ENCODE measurements around the gene STXBP5.

Gene STXBP5

DNA sequence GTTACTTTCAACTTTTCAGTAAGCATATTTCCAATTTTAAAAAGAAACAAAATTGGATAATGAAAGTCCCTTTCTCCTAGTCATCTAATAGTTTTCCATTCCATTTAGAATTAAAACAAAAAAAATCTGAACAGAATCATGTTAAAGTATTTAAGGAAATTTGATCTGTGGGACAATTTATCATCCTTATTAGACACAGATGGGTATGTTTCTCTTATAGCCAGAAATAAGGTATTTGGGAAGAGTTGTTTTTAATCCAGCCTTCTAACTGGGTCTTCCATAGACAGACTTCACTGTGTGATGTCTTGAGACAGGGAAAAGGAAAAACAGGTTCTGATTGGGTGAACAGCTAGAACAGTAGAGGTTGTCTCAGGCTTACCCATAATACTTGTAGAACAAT lies 39.5 kb upstream of the STXBP5 start:
- CTCF ChIA-PET = interaction anchor here (0.6 to 0.7 kb wide), 2 partner anchors 29 to 127 kb away, joined by 3 to 4 read pairs; no protein-coding TSS in a partner anchor
- H3K4me3 ChIP-seq (ENCODE audit: low read depth, low read length) = no peak overlapping the region
- H3K9me3 ChIP-seq (ENCODE audit: control insufficient read depth, insufficient read depth, low read depth, low read length) = no peaks in the 10 kb centered on the region
- no peaks in the 10 kb centered on the region for H3K4me1 ChIP-seq (ENCODE audit: control insufficient read depth, insufficient read depth, low read length)
- H3K36me3 ChIP-seq (ENCODE audit: control insufficient read depth in 2 of 2, insufficient read depth in 1 of 2, low read length in 2 of 2) = no peaks in the 10 kb centered on the region
- TF ChIP-seq, protein P1, sequence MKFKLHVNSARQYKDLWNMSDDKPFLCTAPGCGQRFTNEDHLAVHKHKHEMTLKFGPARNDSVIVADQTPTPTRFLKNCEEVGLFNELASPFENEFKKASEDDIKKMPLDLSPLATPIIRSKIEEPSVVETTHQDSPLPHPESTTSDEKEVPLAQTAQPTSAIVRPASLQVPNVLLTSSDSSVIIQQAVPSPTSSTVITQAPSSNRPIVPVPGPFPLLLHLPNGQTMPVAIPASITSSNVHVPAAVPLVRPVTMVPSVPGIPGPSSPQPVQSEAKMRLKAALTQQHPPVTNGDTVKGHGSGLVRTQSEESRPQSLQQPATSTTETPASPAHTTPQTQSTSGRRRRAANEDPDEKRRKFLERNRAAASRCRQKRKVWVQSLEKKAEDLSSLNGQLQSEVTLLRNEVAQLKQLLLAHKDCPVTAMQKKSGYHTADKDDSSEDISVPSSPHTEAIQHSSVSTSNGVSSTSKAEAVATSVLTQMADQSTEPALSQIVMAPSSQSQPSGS (tag by site-specific recombination; IDR thresholded peaks at IDR 0.05; ENCODE audit: low read depth) = no peak
- TF ChIP-seq ZNF561 (tag by site-specific recombination; IDR thresholded peaks at IDR 0.05; ENCODE audit: borderline replicate concordance) (no peak), ZNF404 (tag by site-specific recombination; IDR thresholded peaks at IDR 0.05) (no peak), BCL11B (tag by site-specific recombination; IDR thresholded peaks at IDR 0.05; ENCODE audit: low read depth) (no peak), ZNF670 (tag by site-specific recombination; IDR thresholded peaks at IDR 0.05; ENCODE audit: low read depth) (no peak), ZNF621 (tag by site-specific recombination; IDR thresholded peaks at IDR 0.05) (no peak), ZNF76 (tag by site-specific recombination; IDR thresholded peaks at IDR 0.05; ENCODE audit: borderline replicate concordance, low read depth) (no peak), ZNF423 (tag by site-specific recombination; IDR thresholded peaks at IDR 0.05) (no peak), ZNF175 (tag by site-specific recombination; IDR thresholded peaks at IDR 0.05) (no peak), ZNF629 (tag by site-specific recombination; IDR thresholded peaks at IDR 0.05) (no peak), ZNF600 (tag by site-specific recombination; IDR thresholded peaks at IDR 0.05) (no peak), SP7 (tag by site-specific recombination; IDR thresholded peaks at IDR 0.05) (no peak), ZNF596 (tag by site-specific recombination; IDR thresholded peaks at IDR 0.05) (no peak), ZNF426 (tag by site-specific recombination; IDR thresholded peaks at IDR 0.05) (no peak), ZBTB8A (tag by site-specific recombination; IDR thresholded peaks at IDR 0.05) (no peak)
- TF ChIP-seq, protein P2, sequence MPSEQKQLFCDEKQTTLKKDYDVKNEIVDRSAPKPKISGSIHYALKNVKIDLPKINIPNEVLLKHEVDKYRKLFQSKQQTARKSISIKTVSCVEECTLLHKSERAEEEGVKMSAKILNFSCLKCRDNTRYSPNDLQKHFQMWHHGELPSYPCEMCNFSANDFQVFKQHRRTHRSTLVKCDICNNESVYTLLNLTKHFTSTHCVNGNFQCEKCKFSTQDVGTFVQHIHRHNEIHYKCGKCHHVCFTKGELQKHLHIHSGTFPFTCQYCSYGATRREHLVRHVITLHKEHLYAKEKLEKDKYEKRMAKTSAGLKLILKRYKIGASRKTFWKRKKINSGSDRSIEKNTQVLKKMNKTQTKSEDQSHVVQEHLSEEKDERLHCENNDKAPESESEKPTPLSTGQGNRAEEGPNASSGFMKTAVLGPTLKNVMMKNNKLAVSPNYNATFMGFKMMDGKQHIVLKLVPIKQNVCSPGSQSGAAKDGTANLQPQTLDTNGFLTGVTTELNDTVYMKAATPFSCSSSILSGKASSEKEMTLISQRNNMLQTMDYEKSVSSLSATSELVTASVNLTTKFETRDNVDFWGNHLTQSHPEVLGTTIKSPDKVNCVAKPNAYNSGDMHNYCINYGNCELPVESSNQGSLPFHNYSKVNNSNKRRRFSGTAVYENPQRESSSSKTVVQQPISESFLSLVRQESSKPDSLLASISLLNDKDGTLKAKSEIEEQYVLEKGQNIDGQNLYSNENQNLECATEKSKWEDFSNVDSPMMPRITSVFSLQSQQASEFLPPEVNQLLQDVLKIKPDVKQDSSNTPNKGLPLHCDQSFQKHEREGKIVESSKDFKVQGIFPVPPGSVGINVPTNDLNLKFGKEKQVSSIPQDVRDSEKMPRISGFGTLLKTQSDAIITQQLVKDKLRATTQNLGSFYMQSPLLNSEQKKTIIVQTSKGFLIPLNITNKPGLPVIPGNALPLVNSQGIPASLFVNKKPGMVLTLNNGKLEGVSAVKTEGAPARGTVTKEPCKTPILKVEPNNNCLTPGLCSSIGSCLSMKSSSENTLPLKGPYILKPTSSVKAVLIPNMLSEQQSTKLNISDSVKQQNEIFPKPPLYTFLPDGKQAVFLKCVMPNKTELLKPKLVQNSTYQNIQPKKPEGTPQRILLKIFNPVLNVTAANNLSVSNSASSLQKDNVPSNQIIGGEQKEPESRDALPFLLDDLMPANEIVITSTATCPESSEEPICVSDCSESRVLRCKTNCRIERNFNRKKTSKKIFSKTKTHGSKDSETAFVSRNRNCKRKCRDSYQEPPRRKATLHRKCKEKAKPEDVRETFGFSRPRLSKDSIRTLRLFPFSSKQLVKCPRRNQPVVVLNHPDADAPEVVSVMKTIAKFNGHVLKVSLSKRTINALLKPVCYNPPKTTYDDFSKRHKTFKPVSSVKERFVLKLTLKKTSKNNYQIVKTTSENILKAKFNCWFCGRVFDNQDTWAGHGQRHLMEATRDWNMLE (tag by site-specific recombination; conservative IDR thresholded peaks at IDR 0.05; ENCODE audit: low read depth) = no peak
- TF ChIP-seq, protein P3, sequence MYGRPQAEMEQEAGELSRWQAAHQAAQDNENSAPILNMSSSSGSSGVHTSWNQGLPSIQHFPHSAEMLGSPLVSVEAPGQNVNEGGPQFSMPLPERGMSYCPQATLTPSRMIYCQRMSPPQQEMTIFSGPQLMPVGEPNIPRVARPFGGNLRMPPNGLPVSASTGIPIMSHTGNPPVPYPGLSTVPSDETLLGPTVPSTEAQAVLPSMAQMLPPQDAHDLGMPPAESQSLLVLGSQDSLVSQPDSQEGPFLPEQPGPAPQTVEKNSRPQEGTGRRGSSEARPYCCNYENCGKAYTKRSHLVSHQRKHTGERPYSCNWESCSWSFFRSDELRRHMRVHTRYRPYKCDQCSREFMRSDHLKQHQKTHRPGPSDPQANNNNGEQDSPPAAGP (tag by site-specific recombination; IDR thresholded peaks at IDR 0.05) = no peak
- TF ChIP-seq, protein P4, sequence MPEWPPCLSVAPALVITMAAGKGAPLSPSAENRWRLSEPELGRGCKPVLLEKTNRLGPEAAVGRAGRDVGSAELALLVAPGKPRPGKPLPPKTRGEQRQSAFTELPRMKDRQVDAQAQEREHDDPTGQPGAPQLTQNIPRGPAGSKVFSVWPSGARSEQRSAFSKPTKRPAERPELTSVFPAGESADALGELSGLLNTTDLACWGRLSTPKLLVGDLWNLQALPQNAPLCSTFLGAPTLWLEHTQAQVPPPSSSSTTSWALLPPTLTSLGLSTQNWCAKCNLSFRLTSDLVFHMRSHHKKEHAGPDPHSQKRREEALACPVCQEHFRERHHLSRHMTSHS (tag by site-specific recombination; IDR thresholded peaks at IDR 0.05) = no peak
- H3K27ac ChIP-seq (ENCODE audit: extremely low read depth, low read depth, low read length) = no peak overlapping the region
- POLR2A ChIA-PET = no interaction called here

Measured in HEK293 (cell line).